Right renal cortex interstitium (tissue), 3 donors: ENCODE measurements around the gene CTU2. TPM values are rescaled to one million over a fixed set of nuclear protein-coding genes. Genes with fewer than 3 reads are reported as not detected.

Experiments used
- DNase-seq, 3 donors: peaks; one replicate each; pipeline ENCODE4 v3.0.0-alpha.2; 2013; ENCODE audit warnings: low read depth in 3 of 3, low spot score in 2 of 3
- polyA plus RNA-seq, 3 donors: library from polyadenylated mRNA; unstranded; fragments of 120-200 nt; gene quantifications; one replicate each; pipeline ENCODE4 v1.2.1, GENCODE V29; 2013; ENCODE audit not compliant: insufficient read length in 3 of 3

The CTU2 gene
- polyA plus RNA-seq, 3 donors: 8.7 to 11.2 (median 10.1) TPM

DNA sequence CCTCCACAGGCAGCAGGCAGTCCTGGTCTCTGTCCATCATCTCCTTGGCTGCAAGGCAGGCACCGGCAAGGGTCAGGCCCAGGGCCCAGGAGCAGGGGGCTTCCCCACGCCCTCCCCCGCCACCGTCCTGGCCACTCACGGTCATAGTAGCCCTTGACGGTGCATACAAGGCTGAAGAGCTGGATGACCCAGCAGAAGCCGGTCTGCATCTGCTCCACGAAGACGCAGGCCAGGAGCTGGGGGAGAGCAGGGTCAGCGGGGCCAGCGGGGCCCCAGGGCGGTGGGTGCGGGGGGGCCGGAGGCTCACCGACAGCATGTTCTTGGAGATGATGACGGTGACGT, 20.1 kb downstream of the CTU2 start:
- DNase-seq: no peak

GRCh38 chr16:88726981-88727380, 20.7 kb downstream of the CTU2 start:
- DNase-seq: no peak

- no peak for DNase-seq
Observed at GRCh38 chr16:88727871-88728270, 21.6 kb downstream of the CTU2 start.

- DNase-seq: no peak
Observed at GRCh38 chr16:88730632-88731607, 24.6 kb downstream of the CTU2 start.

DNA sequence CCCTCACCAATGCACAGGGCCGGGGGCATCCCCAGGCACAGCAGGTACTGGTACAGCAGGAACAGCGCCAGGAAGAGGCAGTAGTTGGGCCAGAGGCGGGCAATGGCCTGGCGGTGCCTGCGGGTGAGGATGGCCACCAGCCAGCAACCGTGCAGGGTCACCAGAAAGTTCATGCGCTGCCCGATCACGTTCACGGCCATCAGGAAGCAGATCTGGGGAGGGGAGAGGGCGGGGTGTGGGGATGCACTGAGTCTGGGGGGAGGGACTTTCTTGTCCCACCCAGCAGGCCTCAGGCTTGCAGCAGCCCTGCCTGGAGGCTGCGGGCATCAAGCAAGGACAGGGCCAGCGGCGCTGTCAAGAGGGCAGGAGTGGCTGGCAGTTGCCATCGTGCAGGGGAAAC, 25.4 kb downstream of the CTU2 start:
- DNase-seq: no peak

DNA sequence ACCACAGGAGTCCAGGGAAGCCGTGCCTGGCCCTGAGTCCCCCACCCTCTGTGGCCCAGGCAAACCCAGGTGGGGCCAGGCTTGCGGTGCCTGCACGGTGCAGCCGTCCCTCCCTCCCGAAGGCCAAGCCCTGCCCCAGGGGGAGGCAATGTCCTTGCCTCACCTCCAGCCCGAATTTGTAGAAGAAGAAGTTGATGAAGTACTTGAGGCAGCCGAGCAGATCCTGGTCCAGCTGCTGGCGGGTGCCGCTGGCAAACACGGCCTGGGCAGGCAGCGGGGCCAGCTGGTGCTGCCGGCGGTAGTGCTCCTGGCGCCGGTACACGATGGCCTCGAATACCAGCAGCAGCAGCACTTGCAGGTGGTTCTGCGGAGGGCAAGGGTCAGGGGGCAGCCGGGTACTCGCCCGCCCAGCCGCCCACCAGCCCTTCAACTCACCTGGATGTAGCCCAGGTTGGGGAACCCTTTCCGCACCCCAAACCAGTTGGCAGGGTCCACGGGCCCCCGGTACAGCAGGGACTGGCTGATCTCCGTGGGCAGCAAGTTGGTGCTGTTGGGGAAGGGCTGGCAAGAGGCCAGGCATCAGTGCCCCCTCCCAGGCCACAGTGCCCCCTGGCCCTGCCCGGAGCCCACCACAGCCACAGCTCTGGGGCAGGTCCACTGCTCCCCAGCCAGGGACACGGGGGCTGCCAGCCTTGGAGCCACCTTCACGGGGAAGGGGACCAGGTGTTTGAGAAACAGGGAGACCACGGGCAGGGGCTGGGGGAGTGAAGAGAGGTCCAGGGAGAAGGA, 26.1 kb downstream of the CTU2 start:
- DNase-seq: no peak

GRCh38 chr16:88732961-88733294, 26.6 kb downstream of the CTU2 start:
- DNase-seq: no peak

- DNase-seq: no peak
Observed at GRCh38 chr16:88733630-88734360, 27.5 kb downstream of the CTU2 start.

DNA sequence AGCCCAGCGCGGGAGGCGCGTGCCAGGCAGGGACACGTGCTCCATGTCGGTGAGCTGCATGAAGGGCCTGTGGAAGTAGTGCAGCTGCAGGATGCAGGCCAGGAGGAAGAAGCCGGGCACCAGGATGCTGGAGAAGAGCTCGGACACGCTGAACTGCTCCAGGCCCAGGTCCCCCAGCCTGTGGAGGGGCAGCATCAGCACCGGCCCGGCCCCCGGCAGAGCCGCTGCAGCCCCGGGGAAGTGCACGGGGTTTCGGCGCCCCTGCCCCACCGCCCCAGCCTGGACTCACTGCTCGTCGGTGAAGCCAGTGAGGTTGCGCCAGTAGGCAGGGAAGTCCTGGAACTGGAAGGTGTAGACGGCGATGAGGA, 28.0 kb downstream of the CTU2 start:
- DNase-seq: no peak

DNA sequence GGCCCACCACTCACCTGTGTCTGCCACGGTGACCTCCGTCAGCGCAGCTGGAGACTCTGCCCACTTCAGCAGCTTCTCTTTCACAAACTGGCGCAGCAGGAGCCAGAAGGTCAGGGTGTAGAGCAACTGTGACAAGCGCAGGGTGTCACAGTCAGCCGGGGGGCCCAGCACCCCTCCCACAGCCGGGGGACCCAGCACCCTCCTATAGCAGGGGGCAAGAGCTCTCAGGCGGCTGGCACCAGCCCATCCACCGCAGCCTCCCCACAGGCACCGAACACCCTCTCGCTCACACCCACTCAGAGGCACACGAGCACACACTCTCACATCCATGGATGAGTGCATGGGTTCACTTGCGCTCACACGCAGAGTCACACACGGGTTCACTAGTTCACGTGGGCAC, 28.8 kb downstream of the CTU2 start:
- DNase-seq: no peak

DNA sequence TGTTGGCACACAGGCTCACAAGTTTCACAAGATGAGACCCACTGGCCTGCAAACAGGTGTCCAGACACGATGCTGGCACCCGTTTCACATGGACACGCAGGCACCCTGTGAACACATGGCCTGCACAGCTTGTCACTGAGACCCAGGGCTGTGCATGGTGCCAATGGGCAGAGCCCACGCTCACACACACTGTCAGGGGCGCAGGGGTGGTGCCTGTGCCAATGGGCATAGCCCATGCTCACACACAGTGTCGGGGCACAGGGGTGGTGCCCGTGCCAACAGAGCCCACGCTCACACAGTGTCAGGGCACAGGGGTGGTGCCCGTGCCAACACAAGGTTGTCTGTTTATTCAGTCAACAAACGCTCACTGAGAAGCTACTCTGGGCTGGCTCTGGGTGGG, 29.3 kb downstream of the CTU2 start:
- DNase-seq: no peak

GRCh38 chr16:88736088-88736487, 29.8 kb downstream of the CTU2 start:
- no peak for DNase-seq

GRCh38 chr16:88736496-88736895, 30.2 kb downstream of the CTU2 start:
- DNase-seq: no peak

DNA sequence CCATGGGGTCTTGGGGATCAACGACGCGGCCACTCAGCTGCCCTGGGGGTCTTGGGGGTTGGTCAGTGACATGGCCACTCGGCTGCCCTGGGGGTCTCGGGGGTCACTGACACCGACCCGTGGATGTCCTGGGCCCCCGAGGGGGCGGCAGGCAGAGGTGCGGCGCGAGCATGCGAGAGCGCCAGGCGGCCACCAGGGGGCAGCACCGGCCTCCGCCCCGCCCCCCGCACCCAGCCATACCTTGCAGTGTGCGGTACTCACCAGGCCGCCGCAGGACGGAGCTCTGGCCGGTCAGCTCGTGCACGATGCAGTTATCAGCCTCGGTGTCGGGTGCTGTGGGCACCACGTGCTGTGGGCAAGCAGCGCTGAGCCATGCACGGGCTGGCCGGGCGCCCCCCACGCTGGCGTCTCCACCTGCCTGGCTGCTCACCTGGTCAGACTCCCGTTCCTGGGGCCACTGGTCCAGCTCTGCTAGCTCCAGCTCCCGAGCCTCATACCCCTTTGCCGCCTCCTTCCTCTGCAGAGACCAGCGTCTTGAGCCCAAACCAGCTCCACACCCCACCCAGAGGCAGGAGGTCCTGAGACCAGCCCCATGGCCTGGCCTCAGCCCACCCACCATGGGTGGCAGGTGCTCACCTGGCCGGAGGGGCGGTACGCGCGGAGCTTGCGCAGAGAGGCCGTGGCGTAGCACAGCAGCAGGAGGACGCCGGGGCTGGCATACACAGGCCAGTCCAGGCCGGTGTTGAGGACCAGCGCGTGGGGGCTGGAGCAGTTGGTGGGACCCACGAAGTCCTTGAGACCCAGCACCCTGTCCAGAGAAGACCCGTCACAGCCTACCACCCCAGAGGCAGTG, 31.2 kb downstream of the CTU2 start:
- no peak for DNase-seq

DNA sequence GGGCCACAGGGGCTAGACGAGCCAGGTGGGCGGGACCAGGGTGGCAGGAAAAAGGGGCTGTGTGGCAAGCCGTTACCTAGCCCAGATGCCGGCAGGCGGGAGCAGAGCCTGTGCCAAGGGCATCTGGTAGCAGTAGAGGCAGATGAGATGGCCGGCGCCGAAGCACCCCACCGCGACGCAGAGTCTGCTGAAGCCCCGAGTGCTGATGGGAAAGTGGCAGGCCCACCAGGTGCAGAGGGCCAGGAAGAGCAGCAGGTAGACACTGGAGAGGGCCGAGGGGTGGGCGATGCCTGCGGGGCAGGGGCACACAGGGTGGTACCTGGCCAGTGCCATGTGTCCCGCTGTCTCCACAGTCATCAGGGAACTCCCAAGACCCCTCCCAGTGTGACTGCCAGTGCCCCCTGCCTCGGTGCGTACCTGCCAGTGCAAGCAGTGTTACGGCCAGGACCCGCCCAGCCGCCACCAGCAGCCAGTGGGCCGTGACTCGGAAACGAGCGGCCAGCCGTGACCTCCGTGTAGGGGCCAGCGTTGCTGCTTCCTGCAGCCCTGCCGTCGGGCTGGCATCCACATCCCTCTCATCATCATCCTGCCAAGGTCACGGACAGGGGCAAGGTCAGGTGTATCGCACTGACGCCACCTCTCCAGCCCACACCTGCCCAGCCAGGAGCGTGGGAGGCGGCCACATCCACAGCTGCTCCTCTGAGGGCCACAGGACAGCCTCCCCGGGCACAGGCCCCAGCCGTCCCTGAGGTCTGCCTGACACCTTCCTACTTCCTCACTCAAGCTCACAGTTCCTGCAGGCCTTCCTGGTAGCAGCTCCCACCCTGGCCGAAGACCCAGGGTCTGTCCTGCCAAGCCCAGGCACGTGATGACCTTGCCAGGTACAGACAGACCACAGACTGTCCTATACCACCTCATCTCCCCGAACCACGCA, 32.1 kb downstream of the CTU2 start:
- no peak for DNase-seq

- DNase-seq: no peak
Observed at GRCh38 chr16:88739139-88739976, 33.1 kb downstream of the CTU2 start.

- no peak for DNase-seq
Observed at GRCh38 chr16:88739977-88740726, 33.8 kb downstream of the CTU2 start.

DNA sequence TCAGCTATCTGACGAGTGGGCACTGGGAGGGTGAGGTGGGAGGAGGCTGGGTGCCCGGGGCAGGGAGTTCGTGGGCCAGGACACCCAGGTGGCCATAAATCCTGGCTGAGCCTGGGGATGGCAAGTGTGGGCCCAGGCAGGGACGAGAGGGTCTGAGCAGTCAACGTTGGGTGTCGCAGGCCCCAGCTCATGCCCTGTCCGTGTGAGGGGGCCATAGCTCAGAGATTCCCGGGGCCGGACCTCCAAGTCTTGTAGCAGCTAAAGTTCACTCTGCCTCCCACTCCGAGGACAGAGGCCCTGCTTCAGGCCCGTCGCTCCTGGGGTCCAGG, 34.4 kb downstream of the CTU2 start:
- DNase-seq: no peak
